Measurements from ENCODE around the gene ANO8. TPM values are rescaled to one million over a fixed set of nuclear protein-coding genes. Genes with fewer than 3 reads are reported as not detected.
"Not testable (repeated sequence)": the region's sequence is repeated elsewhere in the genome, so short reads cannot be mapped to it uniquely, and the experiment has no call there.

Gene ANO8
- total and polyA plus RNA-seq, 2 of the 8 experiments (the other 6 are each of a cell fraction or from before 2014, with no cell fraction given) = 9.5 to 20.7 TPM

GRCh38 chr19:17363852-17364605 lies 29.4 kb upstream of the ANO8 start:
- not testable (repeated sequence) for H4K20me1 ChIP-seq (replicated peaks in 1 of 2; ENCODE audit: control insufficient read depth in 1 of 2, insufficient read depth in 2 of 2, low read length in 2 of 2); H3K79me1 ChIP-seq (ENCODE audit: low read depth, low read length); FAIRE-seq; H2BK5ac ChIP-seq (ENCODE audit: low read depth, low read length); H3K4me1 ChIP-seq (replicated peaks in 1 of 4; ENCODE audit: control insufficient read depth in 3 of 4, insufficient read depth in 4 of 4, low read length in 3 of 4); H3K4ac ChIP-seq (replicated peaks; ENCODE audit: insufficient read length, low read depth, low read length); H4K8ac ChIP-seq (ENCODE audit: extremely low read depth, insufficient read depth, low read length); H3K79me2 ChIP-seq (ENCODE audit: control insufficient read depth in 1 of 2, insufficient read depth in 2 of 2, low read length in 2 of 2); H3K9ac ChIP-seq (replicated peaks in 1 of 4; ENCODE audit: extremely low read depth in 1 of 4, low read depth in 3 of 4, low read length in 3 of 4); H2AFZ ChIP-seq (ENCODE audit: low read length); H2AK5ac ChIP-seq (ENCODE audit: low read depth, low read length); H3K23ac ChIP-seq (ENCODE audit: insufficient read length); H2BK12ac ChIP-seq (ENCODE audit: low read depth, low read length); H3K9me3 ChIP-seq (ENCODE audit: insufficient read depth in 2 of 2, low read depth in 1 of 2, low read length in 1 of 2); H2BK120ac ChIP-seq (replicated peaks; ENCODE audit: low read depth, low read length); H2BK20ac ChIP-seq (ENCODE audit: low read length); H3K56ac ChIP-seq (replicated peaks; ENCODE audit: insufficient read length, low read depth, low read length); H4K91ac ChIP-seq (replicated peaks; ENCODE audit: insufficient read length, low read length); H3K36me3 ChIP-seq (ENCODE audit: control insufficient read depth in 2 of 4, insufficient read depth in 4 of 4, low read length in 3 of 4); H3K27me3 ChIP-seq (replicated peaks in 1 of 4; ENCODE audit: control insufficient read depth in 3 of 4, extremely low read depth in 1 of 4, insufficient read depth in 3 of 4, low read length in 3 of 4); H3K4me2 ChIP-seq (ENCODE audit: insufficient read depth in 1 of 2, low read depth in 2 of 2, low read length in 2 of 2); DNase-seq (ENCODE audit: low read depth in 1 of 2, low spot score in 2 of 2); H3K23me2 ChIP-seq (ENCODE audit: low read depth, low read length); H3K14ac ChIP-seq (ENCODE audit: insufficient read length); H2BK15ac ChIP-seq (ENCODE audit: low read length); H4K5ac ChIP-seq (ENCODE audit: insufficient read length, low read depth, low read length); H3K4me3 ChIP-seq (ENCODE audit: extremely low read depth in 1 of 4, insufficient read depth in 2 of 4, low read depth in 3 of 4, low read length in 4 of 4); H3K18ac ChIP-seq (ENCODE audit: extremely low read depth, low read length); H3K27ac ChIP-seq (ENCODE audit: low read depth, low read length)
- POLR2A ChIA-PET (ENCODE audit: partially characterized antibody) = interaction anchor here (1.0 to 1.1 kb wide), 2 partner anchors 15 to 27 kb away, joined by 4 read pairs; partner anchors contain the start of gene GTPBP3
- WGBS, 2 experiments (ENCODE audit: extremely low coverage in 1 of 2, insufficient coverage in 1 of 2, insufficient read length in 1 of 2, insufficient replicate concordance in 2 of 2, low coverage in 1 of 2, low lambda C conversion rate in 2 of 2, missing lambda C conversion rate in 1 of 2) = 93% methylated on average over 17 of the region's 20 CpGs; no CpG with 5 or more reads in 1 of the 2 experiments
- CTCF ChIA-PET (ENCODE audit: partially characterized antibody) = interaction anchor here (0.7 to 6.2 kb wide), 3 partner anchors 17 to 202 kb away, joined by 3 to 41 read pairs (median 4); no protein-coding TSS in a partner anchor

Data from H1 (cell line).